Measurements from ENCODE around the gene RNF207.

DNA sequence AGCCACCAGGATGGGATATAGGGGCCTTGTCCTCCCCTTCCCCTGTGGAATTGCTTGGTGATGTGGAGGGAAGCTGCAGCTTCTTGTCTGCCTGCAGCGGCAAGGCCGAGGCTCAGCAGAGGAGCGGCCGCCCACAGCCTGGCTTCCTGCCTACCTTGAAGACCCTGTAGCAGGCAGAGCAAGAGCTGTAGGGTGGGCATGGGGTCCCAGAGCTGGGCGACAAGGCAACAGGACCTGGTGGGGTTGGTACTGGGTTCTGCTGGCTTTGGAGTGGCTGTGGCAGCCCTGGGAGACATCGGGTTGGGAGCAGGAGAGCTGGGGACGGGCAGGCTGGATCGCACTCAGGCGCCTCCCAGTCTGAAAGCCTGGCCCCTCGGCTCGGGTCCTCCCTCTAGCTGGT, 60.7 kb downstream of the RNF207 start:
- TF ChIP-seq POLR2A (IDR thresholded peaks at IDR 0.05) = no peak
- TF ChIP-seq, protein P1, sequence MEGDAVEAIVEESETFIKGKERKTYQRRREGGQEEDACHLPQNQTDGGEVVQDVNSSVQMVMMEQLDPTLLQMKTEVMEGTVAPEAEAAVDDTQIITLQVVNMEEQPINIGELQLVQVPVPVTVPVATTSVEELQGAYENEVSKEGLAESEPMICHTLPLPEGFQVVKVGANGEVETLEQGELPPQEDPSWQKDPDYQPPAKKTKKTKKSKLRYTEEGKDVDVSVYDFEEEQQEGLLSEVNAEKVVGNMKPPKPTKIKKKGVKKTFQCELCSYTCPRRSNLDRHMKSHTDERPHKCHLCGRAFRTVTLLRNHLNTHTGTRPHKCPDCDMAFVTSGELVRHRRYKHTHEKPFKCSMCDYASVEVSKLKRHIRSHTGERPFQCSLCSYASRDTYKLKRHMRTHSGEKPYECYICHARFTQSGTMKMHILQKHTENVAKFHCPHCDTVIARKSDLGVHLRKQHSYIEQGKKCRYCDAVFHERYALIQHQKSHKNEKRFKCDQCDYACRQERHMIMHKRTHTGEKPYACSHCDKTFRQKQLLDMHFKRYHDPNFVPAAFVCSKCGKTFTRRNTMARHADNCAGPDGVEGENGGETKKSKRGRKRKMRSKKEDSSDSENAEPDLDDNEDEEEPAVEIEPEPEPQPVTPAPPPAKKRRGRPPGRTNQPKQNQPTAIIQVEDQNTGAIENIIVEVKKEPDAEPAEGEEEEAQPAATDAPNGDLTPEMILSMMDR (IDR thresholded peaks at IDR 0.05) = no peak
